Left ventricle myocardium superior (tissue), 1 donor: ENCODE results near the gene NPIPB4. TPM values are rescaled to one million over a fixed set of nuclear protein-coding genes. Genes with fewer than 3 reads are reported as not detected.
"Not testable (repeated sequence)": the region's sequence is repeated elsewhere in the genome, so short reads cannot be mapped to it uniquely, and the experiment has no call there.

Experiments
- ATAC-seq: fragments of 200-7000 bp; cut with Tn5 transposase; one replicate; pipeline ENCODE4 v1.9.1; 2020; ENCODE audit warnings: mild to moderate bottlenecking, moderate library complexity
- DNase-seq: peaks from one replicate; pipeline ENCODE4 v3.0.0-alpha.2; 2020
- intact Hi-C: fragments of 100-400 bp; cut with micrococcal nuclease; formaldehyde crosslinking; loops from one replicate; pipeline ENCODE4 v1.11.0; 2022
- total RNA-seq: library from RNA; stranded (reverse); fragmentation: NEBNext Ultra II Directional; extraction: Animal tissue kit (Norgen Biotek cat#: 25700); gene quantifications from one replicate; pipeline ENCODE4 v1.2.1, GENCODE V29; 2021
- donor health status: DM: no; HTN: yes; CAD: no; lungs with severe emphysema.

The NPIPB4 gene
- total RNA-seq, 1 donor from 2014 or later, result 25.0 TPM

GRCh38 chr16:21793310-21793709, 64.2 kb downstream of the NPIPB4 start:
- peak; percentile 56 for ATAC-seq
- DNase-seq, intact Hi-C loops: not testable (repeated sequence)

DNA sequence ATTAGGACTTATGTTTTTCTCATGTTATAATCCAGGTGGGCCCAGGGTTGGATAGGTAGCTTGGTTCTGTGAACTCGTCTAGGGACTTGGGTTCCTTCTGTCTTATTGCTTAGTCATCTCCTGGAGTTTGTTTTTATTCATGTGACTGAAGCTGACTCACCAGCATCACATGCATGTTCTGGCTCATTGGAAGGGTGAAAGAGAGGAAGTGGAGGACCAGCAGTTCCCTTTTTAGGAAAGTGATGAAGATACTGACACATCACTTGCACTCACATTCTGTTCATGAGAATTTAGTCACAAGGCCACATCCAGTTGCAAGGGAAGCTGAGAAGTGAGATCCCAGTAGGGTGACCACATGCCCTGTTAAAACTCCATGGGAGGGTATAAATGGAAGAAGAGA, 67.0 kb downstream of the NPIPB4 start:
- intact Hi-C loops, result not testable (repeated sequence)

More for the DNA sequence above, 67.0 kb downstream of the NPIPB4 start:
- ATAC-seq, result peak; percentile 83
- not testable (repeated sequence) for DNase-seq

Other genes with a start within 250 kb of the NPIPB4 start
- 2.4 TPM for gene IGSF6, start 205.1 kb downstream of the NPIPB4 start, total RNA-seq
- gene OTOA, start 193.8 kb downstream of the NPIPB4 start, total RNA-seq, result not detected
- 1,065 TPM for gene UQCRC2, start 95.6 kb upstream of the NPIPB4 start, total RNA-seq
- gene PDZD9, start 143.4 kb upstream of the NPIPB4 start, total RNA-seq, result not detected
- gene MOSMO, start 150.4 kb upstream of the NPIPB4 start, total RNA-seq, result 11.3 TPM
- 0.52 TPM for gene VWA3A, start 234.8 kb upstream of the NPIPB4 start, total RNA-seq